Measurements from ENCODE around the gene CRABP2.

GRCh38 chr1:156738916-156739315 is 33.5 kb upstream of the CRABP2 start:
- TF ChIP-seq POLR2A (IDR thresholded peaks at IDR 0.05) (no peak), CTCF (IDR thresholded peaks at IDR 0.05) (no peak)

All from heart left ventricle (tissue), 13 donors.